Fibroblast of lung (primary cell): ENCODE data around the gene SEMA6A. TPM values are rescaled to one million over a fixed set of nuclear protein-coding genes. Genes with fewer than 3 reads are reported as not detected.

ENCODE experiments used
- DNase-seq, 2 donors: peaks; one replicate each; pipeline versions ENCODE4 v3.0.0 to v3.0.0-alpha.2; 2010; ENCODE audit warnings: low read depth in 2 of 2
- H2AFZ ChIP-seq: 2 replicates; pipeline ENCODE4 v1.5.1; 2012; ENCODE audit warnings: low read length, control low read depth, inconsistent platforms
- H3K27ac ChIP-seq: 2 replicates; pipeline ENCODE4 v1.5.1; 2011; ENCODE audit warnings: low read length, control low read depth; ENCODE audit not compliant: insufficient read depth
- H3K27me3 ChIP-seq: 2 replicates; pipeline ENCODE4 v1.5.1; 2011; ENCODE audit warnings: mild to moderate bottlenecking, low read length; ENCODE audit not compliant: control insufficient read depth, insufficient read depth
- H3K36me3 ChIP-seq: 2 replicates; pipeline ENCODE4 v1.5.1; 2011; ENCODE audit warnings: low read length; ENCODE audit not compliant: control insufficient read depth, insufficient read depth
- H3K4me1 ChIP-seq: 2 replicates; pipeline ENCODE4 v1.5.1; 2011; ENCODE audit warnings: low read length; ENCODE audit not compliant: control insufficient read depth, insufficient read depth; ENCODE audit errors: extremely low read depth
- H3K4me2 ChIP-seq: 2 replicates; pipeline ENCODE4 v1.5.1; 2011; ENCODE audit warnings: low read length, control low read depth; ENCODE audit not compliant: insufficient read depth; ENCODE audit errors: extremely low read depth
- H3K4me3 ChIP-seq, 4 experiments: fragments of 200-600 bp in 1 of 4; sonication (generic) in 1 of 4; replicated peaks in 1 of 4; 2 replicates each; pipeline ENCODE4 v1.5.1; 2011 to 2016; ENCODE audit warnings: low read length in 4 of 4, low read depth in 3 of 4, mild to moderate bottlenecking in 3 of 4, control low read depth in 2 of 4, inconsistent platforms in 1 of 4, mixed read lengths in 1 of 4; ENCODE audit not compliant: insufficient read depth in 1 of 4; ENCODE audit errors: control extremely low read depth in 1 of 4
- H3K79me2 ChIP-seq: 2 replicates; pipeline ENCODE4 v1.5.1; 2012; ENCODE audit warnings: mild to moderate bottlenecking, low read length, inconsistent platforms; ENCODE audit not compliant: control insufficient read depth, insufficient read depth
- H3K9ac ChIP-seq: 2 replicates; pipeline ENCODE4 v1.5.1; 2011; ENCODE audit warnings: mild to moderate bottlenecking, low read length, control low read depth; ENCODE audit not compliant: insufficient read depth
- H3K9me3 ChIP-seq: 2 replicates; pipeline ENCODE4 v1.5.1; 2012; ENCODE audit warnings: low read depth, low read length; ENCODE audit not compliant: control insufficient read depth, insufficient read depth
- H4K20me1 ChIP-seq: 2 replicates; pipeline ENCODE4 v1.5.1; 2011; ENCODE audit warnings: low read length; ENCODE audit not compliant: control insufficient read depth, insufficient read depth; ENCODE audit errors: extremely low read depth
- EZH2 ChIP-seq: IDR thresholded peaks from 2 replicates; pipeline ENCODE4 v1.5.1; 2012; ENCODE audit warnings: low read length, control low read depth, mild to moderate bottlenecking; ENCODE audit errors: missing control alignments
- polyA plus RNA-seq, 2 donors: library from polyadenylated mRNA; depleted of rRNA in 1 of 2; stranded (reverse) in 1 of 2; unstranded in 1 of 2; fragments of >200 nt; gene quantifications; 2 replicates each; pipeline ENCODE4 v1.2.1, GENCODE V29; 2011 to 2012; ENCODE audit warnings: missing spikeins in 1 of 2
- total RNA-seq: library from RNA; depleted of rRNA; stranded (reverse); fragments of >200 nt; gene quantifications from 2 replicates; pipeline ENCODE4 v1.2.1, GENCODE V29; 2014
- TF ChIP-seq, protein P1 (sequence below), 2 donors: IDR thresholded peaks in 1 of 2; conservative IDR thresholded peaks in 1 of 2; 1 replicate in 1 of 2; 2 replicates in 1 of 2; pipeline ENCODE4 v1.5.1; 2011 to 2012; ENCODE audit warnings: low read length in 2 of 2, control low read depth in 1 of 2, inconsistent platforms in 1 of 2, low read depth in 1 of 2, mild to moderate bottlenecking in 1 of 2

Gene SEMA6A
- total and polyA plus RNA-seq, 2 donors (not counting 1 experiment from before 2014, with no cell fraction given), result 0.17 to 0.22 TPM

DNA sequence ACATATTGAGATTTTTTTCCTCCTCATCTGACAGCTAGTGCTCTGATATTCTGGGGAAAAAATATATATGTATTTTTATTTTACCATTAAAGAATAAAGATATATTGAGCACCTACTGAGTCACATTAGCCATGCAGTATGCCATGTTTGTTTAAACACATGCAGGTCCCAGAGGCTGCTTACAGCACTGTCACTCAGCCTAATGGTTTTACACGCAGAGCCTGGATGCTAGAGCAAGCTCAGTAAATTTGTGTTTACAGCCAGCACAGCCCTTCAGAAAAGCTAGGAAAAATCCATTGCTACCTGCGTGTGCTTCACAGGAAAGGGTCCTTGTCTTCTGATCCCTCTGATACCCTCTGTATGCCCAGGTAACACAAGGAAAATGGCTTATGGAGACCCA is 146.2 kb downstream of the SEMA6A start:
- Histone ChIP-seq H3K9ac (no peak overlapping the region), H3K4me1 (no peaks in the 10 kb centered on the region), H4K20me1 (no peaks in the 10 kb centered on the region), H3K27me3 (no peaks in the 10 kb centered on the region), H2AFZ (no peak overlapping the region), H3K4me3 (no peak overlapping the region), H3K36me3 (no peaks in the 10 kb centered on the region), H3K9me3 (no peaks in the 10 kb centered on the region), H3K27ac (no peak overlapping the region), H3K4me2 (no peak overlapping the region), H3K79me2 (no peaks in the 10 kb centered on the region)
- TF ChIP-seq, protein P1, sequence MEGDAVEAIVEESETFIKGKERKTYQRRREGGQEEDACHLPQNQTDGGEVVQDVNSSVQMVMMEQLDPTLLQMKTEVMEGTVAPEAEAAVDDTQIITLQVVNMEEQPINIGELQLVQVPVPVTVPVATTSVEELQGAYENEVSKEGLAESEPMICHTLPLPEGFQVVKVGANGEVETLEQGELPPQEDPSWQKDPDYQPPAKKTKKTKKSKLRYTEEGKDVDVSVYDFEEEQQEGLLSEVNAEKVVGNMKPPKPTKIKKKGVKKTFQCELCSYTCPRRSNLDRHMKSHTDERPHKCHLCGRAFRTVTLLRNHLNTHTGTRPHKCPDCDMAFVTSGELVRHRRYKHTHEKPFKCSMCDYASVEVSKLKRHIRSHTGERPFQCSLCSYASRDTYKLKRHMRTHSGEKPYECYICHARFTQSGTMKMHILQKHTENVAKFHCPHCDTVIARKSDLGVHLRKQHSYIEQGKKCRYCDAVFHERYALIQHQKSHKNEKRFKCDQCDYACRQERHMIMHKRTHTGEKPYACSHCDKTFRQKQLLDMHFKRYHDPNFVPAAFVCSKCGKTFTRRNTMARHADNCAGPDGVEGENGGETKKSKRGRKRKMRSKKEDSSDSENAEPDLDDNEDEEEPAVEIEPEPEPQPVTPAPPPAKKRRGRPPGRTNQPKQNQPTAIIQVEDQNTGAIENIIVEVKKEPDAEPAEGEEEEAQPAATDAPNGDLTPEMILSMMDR (conservative IDR thresholded peaks at IDR 0.05 in 1 of 2, IDR thresholded peaks at IDR 0.05 in 1 of 2; ENCODE audit: low read depth in 1 of 2, low read length in 2 of 2), result no peak
- TF ChIP-seq EZH2, result no peak
- no peak for DNase-seq

DNA sequence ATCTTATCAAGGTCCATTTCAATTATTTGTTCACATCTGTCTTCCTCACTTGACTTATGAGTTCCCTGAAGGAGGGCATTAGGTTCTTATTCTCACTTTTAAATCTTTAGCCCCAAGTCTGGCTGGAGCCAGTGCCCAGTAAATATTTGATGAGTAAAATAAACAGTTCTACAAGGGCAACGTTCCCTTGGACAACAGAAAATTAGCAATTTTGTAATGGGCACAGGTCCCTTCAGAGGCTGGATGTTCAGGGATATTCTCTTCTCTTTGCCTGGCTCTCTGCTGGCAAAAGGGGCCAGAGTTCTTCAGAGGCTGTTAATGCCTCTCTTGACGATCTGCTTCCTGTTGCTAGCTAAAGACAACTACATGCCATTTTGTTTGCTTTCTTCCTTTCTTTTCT is 149.7 kb downstream of the SEMA6A start:
- Histone ChIP-seq H3K27me3 (no peaks in the 10 kb centered on the region), H4K20me1 (no peaks in the 10 kb centered on the region), H3K9me3 (no peaks in the 10 kb centered on the region), H3K79me2 (no peaks in the 10 kb centered on the region), H3K9ac (no peak overlapping the region), H3K4me2 (no peak overlapping the region), H3K4me1 (no peaks in the 10 kb centered on the region), H2AFZ (no peak overlapping the region), H3K27ac (no peak overlapping the region), H3K36me3 (no peaks in the 10 kb centered on the region), H3K4me3 (no peak overlapping the region)
- no peak for TF ChIP-seq EZH2
- TF ChIP-seq, protein P1 (conservative IDR thresholded peaks at IDR 0.05 in 1 of 2, IDR thresholded peaks at IDR 0.05 in 1 of 2; ENCODE audit: low read depth in 1 of 2, low read length in 2 of 2), result no peak
- no peak for DNase-seq

DNA sequence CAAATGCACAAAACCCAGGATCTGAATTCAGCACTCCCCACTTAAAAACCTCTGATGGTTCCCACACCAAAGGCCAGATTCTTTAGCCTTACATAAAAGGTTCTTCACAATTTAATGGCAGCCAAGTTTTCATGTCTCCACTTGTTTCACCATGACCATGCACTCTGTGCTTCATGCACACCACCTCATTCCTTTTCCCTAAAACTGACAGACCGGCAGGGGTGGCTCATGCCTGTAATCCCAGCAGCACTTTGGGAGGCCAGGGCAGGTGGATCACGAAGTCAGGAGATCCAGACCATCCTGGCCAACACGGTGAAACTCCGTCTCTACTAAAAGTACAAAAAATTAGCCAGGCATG is 150.4 kb downstream of the SEMA6A start:
- H3K36me3 ChIP-seq, result no peaks in the 10 kb centered on the region
- H3K27me3 ChIP-seq, result no peaks in the 10 kb centered on the region
- no peaks in the 10 kb centered on the region for H3K4me1 ChIP-seq
- H3K4me3 ChIP-seq, result no peak overlapping the region
- H4K20me1 ChIP-seq, result no peaks in the 10 kb centered on the region
- H3K79me2 ChIP-seq, result no peaks in the 10 kb centered on the region
- TF ChIP-seq, protein P1 (conservative IDR thresholded peaks at IDR 0.05 in 1 of 2, IDR thresholded peaks at IDR 0.05 in 1 of 2; ENCODE audit: low read depth in 1 of 2, low read length in 2 of 2), result no peak
- TF ChIP-seq EZH2, result no peak
- H3K27ac ChIP-seq, result no peak overlapping the region
- DNase-seq, result no peak
- no peak overlapping the region for H3K4me2 ChIP-seq
- no peak overlapping the region for H3K9ac ChIP-seq
- H2AFZ ChIP-seq, result no peak overlapping the region
- no peaks in the 10 kb centered on the region for H3K9me3 ChIP-seq
